NCI-H1105 (cell line): Measurements from ENCODE around the gene NLGN1.

Experiments
- DNase-seq: peaks from one replicate; lab custom pipeline; 2025; lab: John Stamatoyannopoulos, UW

NLGN1 gene

DNA sequence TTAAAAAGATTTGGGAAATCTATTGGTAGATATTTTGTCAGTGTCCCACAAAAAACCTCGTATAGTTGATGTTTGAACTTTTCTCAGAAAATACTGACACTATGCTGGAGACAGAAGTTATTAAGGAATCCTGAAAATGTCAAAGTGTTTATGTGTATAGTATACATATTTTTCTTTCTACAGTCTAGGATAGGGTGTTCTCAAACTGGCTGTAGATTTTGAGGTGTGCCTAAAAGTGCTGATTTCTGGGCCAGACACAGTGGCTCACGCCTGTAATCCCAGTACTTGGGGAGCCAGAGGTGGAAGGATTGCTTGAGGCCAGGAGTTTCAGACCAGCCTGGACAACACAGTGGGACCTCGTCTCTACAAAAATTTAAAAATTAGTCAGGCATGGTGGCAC, 322.0 kb downstream of the NLGN1 start:
- no peak for DNase-seq

DNA sequence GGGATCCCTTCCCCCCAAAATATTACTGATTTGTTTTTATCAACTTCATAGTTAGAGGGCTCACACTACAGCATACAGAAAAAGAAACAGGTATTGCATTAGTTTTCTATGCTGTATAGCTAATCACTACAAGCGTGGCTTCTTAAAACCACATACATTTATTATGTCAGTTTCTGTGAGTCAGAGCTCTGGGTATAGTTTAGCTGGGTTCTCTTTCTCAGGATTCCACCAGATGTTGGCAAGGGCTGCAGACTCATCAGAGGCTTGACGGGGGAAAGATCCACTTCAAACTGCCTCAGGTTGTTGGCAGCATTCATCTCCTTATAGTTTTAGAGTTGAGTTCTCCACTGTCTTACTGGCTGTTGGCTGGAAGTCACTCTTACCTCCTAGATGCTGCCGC, 328.0 kb downstream of the NLGN1 start:
- no peak for DNase-seq

DNA sequence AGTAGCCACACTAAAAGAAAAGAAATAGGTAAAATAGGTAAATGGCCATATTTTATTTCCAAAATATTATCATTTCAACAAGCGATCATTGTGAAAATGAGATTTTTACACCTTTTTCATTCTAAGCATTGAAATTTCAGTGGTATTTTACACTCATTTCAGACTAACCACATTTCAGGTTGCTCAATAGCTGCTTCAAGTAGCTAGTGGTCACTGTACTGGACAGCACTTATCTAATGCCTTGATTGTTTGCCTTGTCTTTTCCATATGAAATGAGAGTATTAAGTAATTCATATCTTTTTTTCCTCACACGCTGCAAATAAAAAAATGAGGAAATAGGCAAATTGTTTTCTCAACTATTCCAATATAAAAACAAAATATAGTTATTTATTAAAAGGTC, 332.8 kb downstream of the NLGN1 start:
- DNase-seq: no peak

DNA sequence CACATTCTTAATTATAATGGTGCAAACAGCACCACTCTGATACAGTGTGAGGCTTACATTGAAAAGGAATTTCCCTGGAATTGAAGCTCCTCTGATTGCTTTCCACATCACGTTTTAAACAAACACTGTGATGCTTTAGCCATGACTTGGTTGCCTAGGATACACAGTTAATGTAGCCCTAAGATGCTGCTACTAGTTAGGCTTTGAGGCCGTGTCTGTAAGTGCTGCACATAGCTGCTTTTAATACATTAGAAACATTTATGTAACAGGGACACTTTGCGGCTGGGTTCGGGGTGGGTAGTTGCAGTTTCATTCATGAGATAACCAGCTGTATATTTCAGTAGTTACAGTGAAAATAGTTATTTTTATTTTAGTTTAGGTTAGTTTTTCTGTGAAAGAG, 334.7 kb downstream of the NLGN1 start:
- no peak for DNase-seq

DNA sequence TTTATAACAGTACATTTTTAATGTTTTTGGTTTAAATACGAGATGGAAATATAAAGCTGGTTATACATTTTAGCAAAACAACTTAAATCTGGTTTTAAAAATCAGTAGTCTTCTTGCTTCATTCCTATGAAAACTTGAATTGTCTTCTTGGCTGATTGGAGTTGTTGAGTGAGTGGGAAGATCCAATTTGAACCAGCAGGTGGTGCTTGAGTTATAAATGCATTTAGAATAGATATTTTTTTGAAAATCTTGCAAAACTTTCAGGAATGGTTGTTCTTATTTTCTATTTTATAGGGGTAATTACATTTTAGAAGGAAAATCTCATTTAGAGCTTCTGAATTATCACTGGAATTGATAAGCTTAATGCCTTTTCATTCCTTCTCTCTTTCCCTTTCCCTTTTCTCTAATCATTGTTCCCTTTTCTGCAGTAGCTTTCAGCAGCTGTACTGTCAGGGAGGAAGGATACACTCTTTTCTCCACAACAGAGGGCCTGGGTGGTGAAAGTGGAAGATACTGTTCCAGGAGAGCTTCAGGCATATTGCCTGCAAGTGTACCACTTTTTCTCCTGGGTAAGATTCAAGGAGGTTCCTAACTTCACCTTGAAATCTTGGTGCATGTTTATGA, 335.6 kb downstream of the NLGN1 start:
- DNase-seq: peak; percentile 28

DNA sequence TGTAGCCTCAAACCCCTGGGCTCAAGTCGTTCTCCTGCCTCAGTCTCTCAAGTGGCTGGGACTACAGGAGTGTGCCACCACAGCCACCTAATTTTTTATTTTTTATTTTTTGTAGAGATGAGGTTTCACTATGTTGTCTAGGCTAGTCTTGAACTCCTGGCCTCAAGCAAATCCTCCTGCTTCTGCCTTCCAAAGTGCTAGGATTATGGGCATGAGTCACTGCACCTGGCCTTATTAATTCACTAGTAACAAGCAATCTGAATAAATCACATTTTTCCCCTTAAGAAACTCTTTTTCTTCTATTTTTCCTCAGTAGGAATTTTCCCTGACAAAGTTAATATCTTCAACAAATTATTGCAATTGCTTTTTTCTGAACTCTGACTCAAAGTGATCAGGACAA, 336.9 kb downstream of the NLGN1 start:
- no peak for DNase-seq

DNA sequence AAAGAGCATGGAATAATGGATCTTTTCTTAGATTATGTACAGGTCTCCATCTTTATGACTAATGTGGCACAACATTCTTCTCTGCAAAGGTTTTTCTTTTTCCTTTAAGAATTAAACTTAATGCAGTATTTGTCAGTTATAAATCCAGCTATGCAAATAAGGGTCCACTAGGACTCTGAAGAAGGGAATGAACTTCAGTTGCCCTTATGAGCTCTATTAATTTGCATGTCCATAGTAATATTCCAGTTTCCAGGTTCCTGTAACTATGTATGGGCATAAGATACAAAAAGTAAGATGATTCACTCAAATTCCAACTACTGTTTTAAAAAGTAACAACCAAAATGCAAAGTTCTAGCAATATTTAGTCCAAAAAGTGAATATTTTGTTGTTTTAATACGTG, 337.4 kb downstream of the NLGN1 start:
- DNase-seq: no peak

DNA sequence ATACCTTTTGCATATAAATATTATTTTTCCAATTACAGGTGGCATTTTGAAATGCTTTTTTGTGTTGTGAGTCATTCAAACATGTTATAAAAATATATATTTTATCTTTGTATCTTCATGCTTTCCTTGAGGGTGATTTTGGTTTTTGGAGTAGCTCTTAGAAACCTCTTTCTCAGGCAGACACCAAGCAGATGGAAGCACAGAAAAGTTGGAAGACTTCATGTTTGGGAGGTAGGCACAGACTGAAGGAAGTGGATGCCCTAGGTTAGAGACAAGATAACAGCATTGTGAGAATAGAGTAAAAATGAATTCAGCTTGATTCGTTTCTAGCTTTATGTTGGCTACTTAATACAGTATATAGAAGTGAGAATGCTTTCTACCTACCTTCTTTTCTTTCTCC, 338.3 kb downstream of the NLGN1 start:
- DNase-seq: no peak

DNA sequence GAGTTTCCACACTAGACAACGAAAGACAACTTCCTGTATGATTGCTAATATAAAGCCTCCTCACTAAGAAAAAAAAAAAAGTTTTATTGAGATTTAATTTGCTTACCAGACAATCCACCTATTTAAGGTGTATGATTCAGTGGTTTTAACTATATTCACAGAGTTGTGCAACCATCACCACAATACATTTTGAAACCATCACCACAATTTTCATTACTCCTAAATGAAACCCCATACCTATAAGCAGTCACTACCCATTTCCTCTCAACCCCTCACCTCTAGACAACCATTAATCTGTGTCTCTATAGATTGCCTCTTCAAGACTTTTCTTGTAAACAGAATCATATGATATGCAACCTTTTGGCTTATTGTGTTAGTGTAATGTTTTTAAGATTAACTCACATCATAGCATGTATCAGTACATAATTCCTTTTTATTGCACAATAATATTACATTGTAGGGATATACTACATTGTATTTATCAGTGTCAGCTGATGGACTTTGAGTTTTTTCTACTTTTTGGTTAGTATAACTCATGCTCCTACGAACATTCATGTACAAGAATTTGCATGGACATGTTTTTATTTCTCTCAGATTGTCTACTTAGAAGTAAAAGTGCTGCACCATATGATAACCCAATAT, 339.7 kb downstream of the NLGN1 start:
- no peak for DNase-seq

DNA sequence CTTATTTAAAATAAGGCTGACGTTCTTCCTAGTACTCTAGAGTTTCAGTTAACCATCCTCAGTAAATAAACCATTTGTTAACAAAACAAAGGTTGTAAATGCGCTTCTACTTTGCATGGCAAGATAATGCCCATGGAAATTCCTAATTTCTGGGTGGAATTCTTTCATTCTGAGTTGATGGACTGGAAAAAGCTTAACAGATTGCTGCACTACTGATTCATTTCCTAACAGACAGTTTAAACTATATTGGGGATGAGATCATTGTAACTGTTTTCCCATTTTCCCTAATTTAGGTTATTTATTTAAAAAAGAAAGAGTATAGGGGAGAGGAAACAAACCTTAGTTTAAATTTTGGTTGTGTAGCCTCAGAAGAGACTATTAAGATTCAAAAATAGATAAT, 342.2 kb downstream of the NLGN1 start:
- no peak for DNase-seq

DNA sequence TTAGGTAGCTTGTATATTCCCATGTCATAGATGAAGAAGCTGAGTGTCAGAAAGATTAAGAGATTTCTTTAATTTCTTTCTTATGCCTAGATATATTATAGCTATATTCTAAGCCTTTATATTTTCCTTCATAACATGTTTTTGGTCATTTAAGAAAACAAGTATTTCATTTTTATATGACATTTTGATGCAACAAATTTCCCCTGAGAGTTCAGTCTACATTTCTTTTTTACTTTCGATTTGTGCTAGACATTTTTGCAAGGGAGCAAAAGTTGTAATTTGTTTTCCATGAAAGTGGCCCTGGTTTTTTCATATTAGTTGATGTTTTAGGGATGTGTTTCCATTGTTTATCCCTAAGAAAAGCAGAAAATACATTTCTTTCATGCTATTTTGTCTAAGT, 344.9 kb downstream of the NLGN1 start:
- DNase-seq: no peak

DNA sequence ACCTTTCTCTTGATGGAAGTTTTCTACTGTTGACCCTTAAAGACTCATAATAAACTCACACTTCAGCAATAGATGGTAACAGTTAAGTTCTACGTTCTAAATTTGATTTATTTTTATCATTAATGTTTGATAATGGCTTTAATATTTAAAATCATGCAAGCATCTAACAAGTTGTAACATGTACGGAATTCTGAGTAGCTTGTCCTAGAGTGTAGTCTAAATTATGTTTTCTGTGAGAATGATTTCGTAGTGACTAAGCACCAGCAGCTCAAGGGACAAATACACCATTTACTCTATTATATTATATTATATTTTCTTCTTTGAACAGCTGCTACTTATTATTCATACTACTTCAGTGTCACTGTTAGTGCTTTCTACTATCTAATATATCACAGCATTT, 345.6 kb downstream of the NLGN1 start:
- DNase-seq: peak; percentile 19

DNA sequence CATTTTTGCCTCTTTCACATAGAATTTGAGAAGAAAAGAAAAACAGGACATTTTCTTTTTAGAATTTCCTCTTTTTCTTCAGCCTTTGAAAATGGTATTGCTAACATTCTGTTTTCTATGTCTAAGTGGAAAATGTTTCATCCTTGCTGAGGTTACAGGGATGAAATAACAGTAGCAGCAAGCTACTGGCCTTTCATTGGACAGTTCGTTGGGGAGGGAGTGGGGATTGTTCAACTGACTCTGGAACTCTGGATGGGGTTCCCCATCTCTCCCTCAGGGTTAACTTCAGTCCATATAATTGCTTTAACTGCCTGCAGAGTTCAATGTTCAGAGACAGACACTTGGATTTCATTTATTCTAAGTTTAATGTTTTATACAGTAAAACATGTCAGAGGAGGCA, 346.0 kb downstream of the NLGN1 start:
- DNase-seq: no peak

DNA sequence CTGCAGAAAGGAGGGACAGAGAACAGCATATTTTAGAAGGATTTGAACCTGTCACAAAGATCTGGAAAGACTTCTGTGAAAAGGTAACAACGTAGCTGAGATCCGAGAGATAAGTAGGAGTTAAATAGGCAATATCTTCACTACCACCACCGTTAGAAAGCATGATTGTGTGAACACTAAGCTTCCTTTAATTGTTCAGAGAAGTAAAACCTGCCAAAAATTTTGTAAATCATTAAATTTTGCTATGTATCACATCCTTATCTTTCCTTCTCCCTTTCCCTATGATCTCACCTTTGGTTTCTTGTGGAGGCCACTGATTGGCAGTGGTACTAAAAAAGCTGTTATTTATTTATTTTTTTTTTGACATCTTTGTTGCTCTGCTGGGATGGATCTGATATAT, 346.9 kb downstream of the NLGN1 start:
- DNase-seq: no peak

DNA sequence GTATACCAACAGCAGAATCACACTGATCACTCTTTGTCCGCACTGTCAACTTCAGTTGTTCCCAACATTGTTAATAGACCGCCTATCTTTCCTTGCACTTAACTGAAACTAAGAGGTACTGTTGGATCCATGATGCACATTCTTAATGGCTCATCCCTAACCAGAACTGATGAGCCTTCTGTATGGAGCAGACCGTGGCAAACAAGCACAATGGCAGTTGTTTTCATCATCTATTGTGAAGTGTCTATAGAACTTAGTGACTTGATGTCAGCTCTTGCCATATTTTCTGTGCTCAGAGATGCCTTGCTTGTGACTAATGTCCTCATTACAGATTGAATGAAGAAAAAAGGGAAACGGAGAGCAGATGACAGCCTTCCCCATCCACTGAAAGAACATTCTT, 347.4 kb downstream of the NLGN1 start:
- no peak for DNase-seq

DNA sequence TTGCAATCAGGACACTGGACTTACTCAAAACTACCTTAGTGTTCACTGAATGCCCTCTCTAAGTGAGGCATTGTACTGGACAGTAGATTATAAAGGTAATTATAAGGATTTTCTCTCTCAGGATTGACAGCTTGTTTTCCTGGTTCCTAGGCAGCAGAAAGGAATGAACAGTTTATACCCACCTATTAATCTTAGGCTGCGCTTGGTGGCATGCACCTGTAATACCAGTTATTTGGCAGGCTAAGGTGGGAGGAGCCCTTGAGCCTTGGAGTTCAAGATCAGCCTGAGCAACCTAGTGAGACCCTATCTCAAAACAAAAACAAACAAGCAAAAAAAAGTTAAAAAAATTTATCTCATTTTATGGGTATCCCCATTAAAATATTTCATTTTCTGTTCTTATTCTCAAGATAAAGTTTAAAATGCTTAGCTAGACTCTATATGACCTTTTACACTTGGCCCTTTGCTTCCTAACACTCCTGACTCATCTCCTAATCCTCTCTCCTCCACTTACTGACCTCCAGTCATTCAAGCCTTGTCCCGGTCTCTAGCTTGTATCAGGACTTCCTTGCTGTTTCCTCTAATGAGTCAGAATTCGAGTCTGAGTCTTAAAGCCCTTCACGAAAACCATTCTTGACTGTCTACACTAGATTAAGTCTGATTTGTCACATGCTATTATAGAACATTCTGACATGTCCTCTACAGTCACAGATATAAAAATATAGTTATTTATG, 348.6 kb downstream of the NLGN1 start:
- no peak for DNase-seq

DNA sequence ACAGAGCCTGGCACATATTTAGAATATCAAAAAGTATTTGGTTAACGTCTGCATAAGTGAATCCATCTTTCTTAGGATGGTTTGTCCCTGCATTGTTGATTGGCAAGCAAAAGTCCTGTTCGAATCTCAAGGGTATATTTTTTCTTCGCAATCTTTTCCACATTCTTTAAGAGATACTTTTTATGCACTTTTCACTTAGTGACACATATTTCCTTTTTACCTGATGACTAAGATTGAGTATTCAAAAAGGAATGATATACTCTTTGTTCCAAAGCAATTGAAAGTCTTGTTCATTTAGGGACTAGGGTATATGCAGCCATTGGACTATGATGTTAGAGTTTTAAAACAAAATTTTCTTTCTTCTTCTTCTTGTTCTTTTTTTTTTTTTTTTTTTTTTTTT, 349.9 kb downstream of the NLGN1 start:
- DNase-seq: no peak

DNA sequence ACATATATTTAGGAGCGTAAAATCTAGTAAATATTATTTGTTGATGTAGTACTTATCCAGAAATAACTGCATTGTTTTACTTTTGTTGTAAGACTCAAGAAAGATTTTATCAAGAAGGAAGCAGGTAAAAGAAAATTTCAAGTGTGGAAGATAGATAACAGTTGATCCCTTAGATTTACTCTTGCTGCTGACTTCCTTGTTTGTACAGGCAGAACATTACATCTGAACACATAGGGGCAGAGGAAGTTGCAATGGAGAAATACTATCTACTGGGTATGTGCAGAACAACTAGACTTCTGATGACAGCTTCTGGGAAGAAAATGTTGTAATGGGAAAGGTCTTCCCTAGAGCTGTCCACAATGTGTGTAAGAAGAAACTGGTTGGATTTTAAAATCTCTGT, 350.6 kb downstream of the NLGN1 start:
- no peak for DNase-seq

DNA sequence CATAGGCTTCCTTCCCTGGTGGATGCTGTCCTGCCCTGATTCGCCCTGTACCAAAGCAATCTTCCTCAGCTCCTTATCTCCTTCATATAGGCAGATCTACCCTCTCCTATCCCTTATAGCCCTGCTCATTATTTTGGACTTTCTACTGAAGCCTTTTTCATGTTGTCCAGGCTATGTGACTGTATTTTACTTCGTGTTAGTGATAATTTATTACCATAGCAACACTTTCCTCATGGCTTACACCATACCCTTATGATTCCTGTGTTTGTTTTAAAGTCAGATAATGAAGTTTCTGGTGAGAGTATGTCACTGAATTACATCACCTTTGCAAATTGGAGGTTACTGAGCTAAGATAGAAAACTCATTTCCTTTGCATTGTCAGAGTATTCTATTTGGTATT, 352.6 kb downstream of the NLGN1 start:
- no peak for DNase-seq

DNA sequence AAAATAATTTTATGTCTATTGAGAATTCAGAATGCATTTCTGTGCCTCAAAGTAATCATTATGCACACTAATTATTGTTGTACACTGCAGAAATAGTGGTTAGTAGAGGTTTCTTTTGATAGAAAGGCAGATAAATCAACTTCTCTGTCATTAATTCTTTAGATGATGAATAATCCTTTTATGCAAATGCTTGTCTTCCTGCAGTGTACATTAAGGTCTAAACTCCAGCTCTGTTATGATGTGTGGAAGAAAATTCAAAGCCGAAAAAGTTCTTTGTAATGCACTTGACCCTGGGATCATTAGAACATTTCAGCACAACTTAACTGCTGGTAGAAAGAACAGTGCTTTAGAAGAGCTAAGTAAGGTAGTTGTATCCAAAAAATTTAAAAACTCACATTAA, 353.0 kb downstream of the NLGN1 start:
- no peak for DNase-seq

DNA sequence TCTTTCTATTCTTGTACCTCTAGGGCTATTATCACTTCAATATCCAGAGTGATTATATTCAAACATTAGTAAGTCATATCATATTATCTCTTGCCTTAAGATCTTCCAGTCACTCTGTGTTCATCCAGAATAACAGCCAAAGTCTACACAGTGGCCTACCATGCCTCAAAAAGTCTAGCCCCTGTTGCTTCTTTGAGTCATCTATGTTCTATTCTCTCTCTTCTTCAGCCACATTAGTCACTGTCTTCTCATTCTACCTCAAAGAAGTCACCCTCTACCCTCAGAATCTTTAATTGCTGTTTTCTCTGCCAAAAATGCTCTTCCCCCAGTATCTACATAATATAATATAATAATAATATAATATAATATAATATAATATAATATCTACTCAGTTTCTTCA, 356.0 kb downstream of the NLGN1 start:
- DNase-seq: no peak

DNA sequence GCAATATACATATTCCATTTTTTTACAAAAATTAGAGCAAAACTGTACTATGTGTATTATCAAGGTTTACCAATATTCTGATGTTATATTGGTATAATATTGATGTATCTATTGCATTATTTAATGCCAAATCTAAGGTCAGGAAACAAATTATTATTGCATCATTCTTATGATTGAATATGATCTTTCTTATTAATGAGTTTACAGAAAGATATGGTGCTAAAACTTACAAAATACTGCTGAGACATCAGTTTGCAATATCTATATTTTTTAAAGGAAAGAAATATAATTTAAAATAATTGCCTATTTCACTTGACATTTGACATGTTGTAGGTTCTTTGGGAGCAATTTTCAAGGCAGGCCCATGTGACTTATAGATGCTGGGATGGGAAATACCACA, 357.6 kb downstream of the NLGN1 start:
- DNase-seq: no peak

DNA sequence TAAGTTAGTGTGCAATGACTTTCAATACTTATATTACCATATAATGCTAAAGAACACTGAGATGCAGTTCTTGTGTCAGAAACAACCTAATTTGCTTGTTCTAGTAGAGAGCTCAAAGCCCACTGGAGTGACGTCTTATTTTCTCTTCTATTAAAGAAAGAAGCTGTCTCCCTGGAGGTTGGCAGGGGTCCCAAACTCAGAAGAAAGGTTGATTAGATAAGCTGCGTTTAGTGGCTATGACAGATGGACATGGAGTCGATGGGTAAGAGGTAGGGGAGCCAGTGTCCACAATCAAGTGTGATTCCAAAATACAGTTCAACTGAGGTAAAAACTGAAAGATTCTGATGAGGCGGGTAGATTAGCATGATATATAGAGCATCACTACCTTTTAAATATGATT, 363.6 kb downstream of the NLGN1 start:
- DNase-seq: no peak

DNA sequence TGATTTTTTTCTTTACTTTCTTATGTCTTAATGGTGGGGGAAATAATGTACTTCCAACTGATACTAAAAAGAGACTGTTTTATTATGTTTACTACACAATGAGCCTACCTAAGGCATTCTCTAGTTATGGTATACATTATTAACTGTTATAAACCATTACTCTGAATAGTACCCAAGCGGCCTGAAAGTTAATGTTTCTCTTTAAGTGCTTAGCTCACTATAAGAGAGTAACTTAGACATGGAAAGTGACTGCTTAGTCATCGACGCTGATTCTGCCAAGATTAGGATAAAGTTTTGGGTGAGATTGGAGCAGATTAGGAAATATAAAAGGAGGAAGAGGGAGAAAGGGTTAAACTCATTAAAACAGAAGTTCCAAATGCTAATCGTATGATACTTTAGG, 365.0 kb downstream of the NLGN1 start:
- no peak for DNase-seq
